ENCODE measurements around the gene GJA4.

Gene GJA4

GRCh38 chr1:34822202-34822601 is 29.4 kb downstream of the GJA4 start:
- no peak for DNase-seq (ENCODE audit: low read depth, low spot score)
- ChIA-PET POLR2A (no interaction called here), CTCF (interaction anchor here (2.2 kb wide), 1 partner anchor 35 kb away, joined by 8 read pairs; no protein-coding TSS in a partner anchor)
- no peak for TF ChIP-seq CTCF (IDR thresholded peaks at IDR 0.05; ENCODE audit: insufficient read depth, low read length, missing control alignments)
- H3K4me3 ChIP-seq (ENCODE audit: low read depth, low read length) = no peak overlapping the region

GRCh38 chr1:34824817-34825454 is 32.1 kb downstream of the GJA4 start:
- no peak for DNase-seq (ENCODE audit: low read depth, low spot score)
- POLR2A ChIA-PET = no interaction called here
- no peak for TF ChIP-seq CTCF (IDR thresholded peaks at IDR 0.05; ENCODE audit: insufficient read depth, low read length, missing control alignments)
- CTCF ChIA-PET = no interaction called here
- no peak overlapping the region for H3K4me3 ChIP-seq (ENCODE audit: low read depth, low read length)

GRCh38 chr1:34825455-34826091 is 32.8 kb downstream of the GJA4 start:
- ChIA-PET CTCF (no interaction called here), POLR2A (no interaction called here)
- H3K4me3 ChIP-seq (ENCODE audit: low read depth, low read length) = no peak overlapping the region
- no peak for TF ChIP-seq CTCF (IDR thresholded peaks at IDR 0.05; ENCODE audit: insufficient read depth, low read length, missing control alignments)
- DNase-seq (ENCODE audit: low read depth, low spot score) = no peak

- POLR2A ChIA-PET = no interaction called here
- CTCF ChIA-PET = interaction anchor here (1.1 to 1.2 kb wide), 2 partner anchors 25 to 32 kb away, joined by 4 to 7 read pairs; partner anchors contain the start of gene SMIM12
- no peak for TF ChIP-seq CTCF (IDR thresholded peaks at IDR 0.05; ENCODE audit: insufficient read depth, low read length, missing control alignments)
- H3K4me3 ChIP-seq (ENCODE audit: low read depth, low read length) = no peak overlapping the region
- no peak for DNase-seq (ENCODE audit: low read depth, low spot score)
Observed at GRCh38 chr1:34827341-34827941, 34.6 kb downstream of the GJA4 start.

GRCh38 chr1:34828611-34829010 is 35.8 kb downstream of the GJA4 start:
- CTCF ChIA-PET = interaction anchor here (1.4 kb wide), 1 partner anchor 24 kb away, joined by 4 read pairs; no protein-coding TSS in a partner anchor
- DNase-seq (ENCODE audit: low read depth, low spot score) = no peak
- H3K4me3 ChIP-seq (ENCODE audit: low read depth, low read length) = no peak overlapping the region
- POLR2A ChIA-PET = no interaction called here
- no peak for TF ChIP-seq CTCF (IDR thresholded peaks at IDR 0.05; ENCODE audit: insufficient read depth, low read length, missing control alignments)

GRCh38 chr1:34829250-34829649 is 36.5 kb downstream of the GJA4 start:
- H3K4me3 ChIP-seq (ENCODE audit: low read depth, low read length) = no peak overlapping the region
- CTCF ChIA-PET = interaction anchor here (1.4 kb wide), 1 partner anchor 23 kb away, joined by 4 read pairs; no protein-coding TSS in a partner anchor
- TF ChIP-seq CTCF (IDR thresholded peaks at IDR 0.05; ENCODE audit: insufficient read depth, low read length, missing control alignments) = no peak
- POLR2A ChIA-PET = no interaction called here
- no peak for DNase-seq (ENCODE audit: low read depth, low spot score)
